Mammary epithelial cell (primary cell): ENCODE data around the gene SETX.

Source experiments
- CTCF ChIP-seq, 2 donors: IDR thresholded peaks in 1 of 2; conservative IDR thresholded peaks in 1 of 2; 2 replicates each; pipeline ENCODE4 v1.5.1; 2011 to 2012; ENCODE audit warnings: inconsistent platforms in 2 of 2, low read length in 2 of 2, mild to moderate bottlenecking in 2 of 2, control low read depth in 1 of 2, low read depth in 1 of 2; ENCODE audit not compliant: insufficient read depth in 1 of 2; ENCODE audit errors: extremely low read depth in 1 of 2
- EZH2 ChIP-seq: IDR thresholded peaks from 2 replicates; pipeline ENCODE4 v1.6.1; 2012; ENCODE audit warnings: low read length, inconsistent platforms, borderline replicate concordance

- TF ChIP-seq CTCF (conservative IDR thresholded peaks at IDR 0.05 in 1 of 2, IDR thresholded peaks at IDR 0.05 in 1 of 2; ENCODE audit: extremely low read depth in 1 of 2, insufficient read depth in 1 of 2, low read depth in 1 of 2, low read length in 2 of 2) (no peak), EZH2 (no peak)
These were observed 29.6 kb upstream of the SETX start for GRCh38 chr9:132384376-132384775.
